Sigmoid colon (tissue), 4 donors: Measurements from ENCODE around the gene SERPIND1.

ENCODE experiments used
- CTCF ChIP-seq, 4 experiments: fragments of 450-650 bp in 3 of 4; fragments of 200-600 bp in 1 of 4; IDR thresholded peaks; one replicate each; pipeline ENCODE4 v1.5.1; 2016 to 2019; ENCODE audit warnings: antibody characterized with exemption in 4 of 4, mild to moderate bottlenecking in 3 of 4, moderate library complexity in 2 of 4
- EP300 ChIP-seq, 4 donors: sonication (generic); formaldehyde crosslinking; IDR thresholded peaks; one replicate each; pipeline ENCODE4 v1.6.1; 2017; ENCODE audit warnings: antibody characterized with exemption in 4 of 4

DNA sequence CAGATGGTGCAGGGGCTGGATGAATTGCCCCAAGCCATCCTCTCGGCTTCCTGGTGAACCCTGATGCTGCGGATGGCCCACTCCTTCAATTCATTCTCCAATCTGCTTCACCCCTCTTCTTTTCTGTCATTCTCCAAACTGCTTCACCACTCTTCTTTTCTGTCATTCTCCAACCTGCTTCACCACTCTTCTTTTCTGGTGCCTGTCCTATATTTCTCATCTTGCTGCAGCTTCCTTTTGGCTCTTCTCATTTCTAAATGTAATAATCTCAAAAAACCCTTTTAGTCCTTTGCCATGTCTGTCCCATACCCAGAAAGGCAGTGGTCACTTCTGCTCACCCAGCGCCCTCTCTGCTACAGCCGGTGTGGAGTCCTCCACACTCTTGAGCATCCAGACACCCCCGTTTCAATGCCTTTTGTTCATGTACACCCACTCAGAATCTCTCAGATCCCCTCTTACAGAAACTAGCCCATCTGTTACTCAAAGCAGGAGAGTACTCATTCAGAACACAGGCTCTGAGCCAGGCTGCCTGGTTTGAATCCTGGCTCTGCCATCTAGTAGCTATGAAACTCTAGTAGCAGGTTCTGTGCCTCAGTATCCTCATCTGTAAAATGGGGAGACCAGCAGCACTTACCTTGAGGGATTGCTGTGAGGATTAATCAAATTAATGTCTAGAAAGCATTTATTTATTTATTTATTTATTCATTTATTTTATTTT, 14.9 kb downstream of the SERPIND1 start:
- no peak for TF ChIP-seq CTCF (IDR thresholded peaks at IDR 0.05)
- no peak for TF ChIP-seq EP300 (IDR thresholded peaks at IDR 0.05)
